Muscle of leg (tissue), 11 donors: ENCODE measurements around the gene CHAF1A. TPM values are rescaled to one million over a fixed set of nuclear protein-coding genes. Genes with fewer than 3 reads are reported as not detected.

Experiments
- DNase-seq: peaks from one replicate; pipeline ENCODE4 v3.0.0; 2013
- H3K27ac ChIP-seq: one replicate; pipeline ENCODE4 v1.5.1; 2013; ENCODE audit warnings: mild to moderate bottlenecking, low read length, control low read depth
- H3K27me3 ChIP-seq: one replicate; pipeline ENCODE4 v1.6.1; 2013; ENCODE audit warnings: low read length; ENCODE audit not compliant: control insufficient read depth, insufficient read depth
- H3K36me3 ChIP-seq: one replicate; pipeline ENCODE4 v1.6.1; 2013; ENCODE audit warnings: low read length; ENCODE audit not compliant: control insufficient read depth, insufficient read depth
- H3K4me1 ChIP-seq: one replicate; pipeline ENCODE4 v1.6.1; 2013; ENCODE audit warnings: low read length; ENCODE audit not compliant: control insufficient read depth, insufficient read depth
- H3K4me3 ChIP-seq: one replicate; pipeline ENCODE4 v1.5.1; 2013; ENCODE audit warnings: low read length, control low read depth
- H3K9me3 ChIP-seq: replicated peaks from 2 replicates; pipeline ENCODE4 v1.6.1; 2013; ENCODE audit warnings: low read depth, low read length; ENCODE audit not compliant: control insufficient read depth
- WGBS: methylation state at CpG from one replicate; pipeline ENCODE4 v1.1.5; 2013; ENCODE audit warnings: missing lambda C conversion rate; ENCODE audit not compliant: insufficient coverage; 5-methylcytosine and 5-hydroxymethylcytosine counted together
- polyA plus RNA-seq, 8 donors: library from polyadenylated mRNA; unstranded; fragments of 120-200 nt; gene quantifications; one replicate each; pipeline versions ENCODE4 v1.2.1 to v1.2.3, GENCODE V29; 2013; ENCODE audit warnings: inconsistent platforms in 1 of 8, low replicate concordance in 1 of 8; ENCODE audit not compliant: insufficient read length in 8 of 8, insufficient read depth in 1 of 8
- total RNA-seq: library from RNA; stranded (reverse); fragments of 120-200 nt; gene quantifications from one replicate; pipeline ENCODE4 v1.2.4, GENCODE V29; 2013

The CHAF1A gene
- total and polyA plus RNA-seq, 9 donors: 7.6 to 19.3 (median 12.2) TPM

DNA sequence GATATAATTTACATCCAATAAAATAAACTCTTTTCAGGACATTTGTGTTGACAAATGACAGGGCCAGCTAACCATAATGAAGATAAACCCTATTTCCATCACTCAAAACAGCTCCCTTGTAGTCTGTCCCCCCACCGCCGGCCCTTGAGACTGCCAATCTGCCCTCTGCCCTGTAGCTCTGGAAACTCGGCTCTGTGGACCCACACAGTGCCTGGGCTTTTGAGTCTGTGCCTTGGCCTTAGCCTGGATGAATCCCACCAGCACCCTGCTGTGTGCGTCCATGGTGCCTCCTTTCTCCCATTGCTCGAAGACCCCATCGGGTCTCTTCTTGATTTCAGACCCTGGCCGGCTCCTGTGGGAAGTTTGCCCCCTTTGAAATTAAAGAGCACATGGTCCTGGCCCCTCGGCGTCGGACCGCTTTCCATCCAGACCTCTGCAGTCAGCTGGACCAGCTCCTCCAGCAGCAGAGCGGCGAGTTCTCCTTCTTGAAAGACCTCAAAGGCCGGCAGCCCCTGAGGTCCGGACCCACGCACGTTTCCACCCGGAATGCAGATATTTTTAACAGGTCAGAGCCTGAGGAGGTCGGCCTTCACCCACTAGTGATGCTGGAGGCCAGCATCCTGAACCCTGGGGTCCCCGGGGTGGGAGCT, 26.0 kb downstream of the CHAF1A start:
- WGBS: 93% methylated on average over 20 of the region's 20 CpGs
- peaks cover 54% of the 10 kb centered on the region for H3K36me3 ChIP-seq
- H3K27ac ChIP-seq: no peak overlapping the region
- DNase-seq: no peak
- H3K4me1 ChIP-seq: peaks cover 24% of the 10 kb centered on the region
- H3K9me3 ChIP-seq: no peaks in the 10 kb centered on the region
- no peak overlapping the region for H3K4me3 ChIP-seq
- H3K27me3 ChIP-seq: no peaks in the 10 kb centered on the region

DNA sequence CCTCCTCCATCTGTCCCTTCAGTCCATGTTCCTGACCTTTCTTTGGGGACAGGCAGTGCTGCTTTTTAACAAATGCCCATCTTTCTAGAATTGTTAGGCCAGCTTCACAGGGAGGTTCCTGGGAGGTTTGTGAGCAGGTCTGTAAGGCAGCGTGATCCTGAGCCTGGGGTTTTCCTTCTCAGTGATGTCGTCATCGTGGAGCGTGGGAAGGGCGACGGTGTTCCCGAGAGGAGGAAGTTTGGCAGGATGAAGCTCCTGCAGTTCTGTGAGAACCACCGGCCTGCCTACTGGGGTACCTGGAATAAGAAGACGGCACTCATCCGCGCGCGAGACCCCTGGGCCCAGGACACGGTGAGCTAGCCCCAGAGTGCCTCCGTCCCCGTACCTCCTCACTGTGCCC, 26.8 kb downstream of the CHAF1A start:
- H3K9me3 ChIP-seq: no peaks in the 10 kb centered on the region

DNA sequence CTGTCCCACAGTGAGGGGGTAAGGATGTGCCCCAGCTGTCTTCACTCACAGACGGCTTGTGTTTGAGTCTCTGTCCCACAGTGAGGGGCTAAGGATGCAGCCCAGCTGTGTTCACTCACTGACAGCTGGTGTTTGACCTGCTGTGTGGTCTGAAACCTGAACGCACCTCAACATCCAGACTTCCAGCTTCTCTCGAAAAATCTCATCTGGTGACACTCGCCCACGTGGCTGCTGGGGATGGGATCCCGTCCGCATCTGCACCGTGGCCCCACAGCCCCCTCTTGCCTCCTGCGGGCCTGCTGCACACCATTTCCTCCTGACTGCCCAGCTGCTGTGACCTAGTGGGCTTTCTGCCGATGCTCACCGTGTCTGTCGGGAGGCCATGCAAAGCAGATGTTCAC, 27.3 kb downstream of the CHAF1A start:
- H3K36me3 ChIP-seq: peaks cover 59% of the 10 kb centered on the region
- H3K27ac ChIP-seq: no peak overlapping the region
- H3K9me3 ChIP-seq: no peaks in the 10 kb centered on the region
- H3K27me3 ChIP-seq: no peaks in the 10 kb centered on the region
- 68% methylated on average over 10 of the region's 12 CpGs for WGBS
- H3K4me1 ChIP-seq: peaks cover 24% of the 10 kb centered on the region
- no peak overlapping the region for H3K4me3 ChIP-seq
- DNase-seq: peak; percentile 62

More for the DNA sequence above, 26.8 kb downstream of the CHAF1A start:
- 84% methylated on average over 13 of the region's 16 CpGs for WGBS
- H3K36me3 ChIP-seq: peaks cover 54% of the 10 kb centered on the region
- no peak overlapping the region for H3K4me3 ChIP-seq
- H3K27me3 ChIP-seq: no peaks in the 10 kb centered on the region
- DNase-seq: peak; percentile 48
- H3K4me1 ChIP-seq: peaks cover 24% of the 10 kb centered on the region
- H3K27ac ChIP-seq: no peak overlapping the region

DNA sequence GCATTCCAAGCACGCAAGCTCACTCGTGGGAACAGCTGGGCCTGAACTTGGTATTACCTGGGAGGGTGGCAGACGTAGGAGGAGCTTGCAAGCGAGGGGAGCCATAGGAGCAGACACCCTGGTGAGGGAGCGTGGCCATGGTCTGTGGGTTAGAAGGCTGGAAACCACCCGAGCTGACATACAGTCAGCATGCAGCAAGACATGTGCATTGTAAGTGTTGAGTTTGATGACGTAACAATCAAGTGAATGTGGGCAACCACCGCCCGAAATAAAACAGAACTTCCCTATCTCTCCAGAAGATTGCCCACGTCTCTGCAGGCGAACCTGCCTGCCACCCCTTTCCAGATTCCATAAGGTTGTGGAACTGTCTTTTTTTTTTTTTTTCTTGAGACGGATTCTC, 28.3 kb downstream of the CHAF1A start:
- peak; percentile 37 for DNase-seq
- Histone ChIP-seq H3K27ac (no peak overlapping the region), H3K36me3 (peaks cover 60% of the 10 kb centered on the region), H3K4me1 (peaks cover 24% of the 10 kb centered on the region), H3K27me3 (no peaks in the 10 kb centered on the region), H3K4me3 (no peak overlapping the region), H3K9me3 (no peaks in the 10 kb centered on the region)
- 89% methylated on average over 11 of the region's 12 CpGs for WGBS

DNA sequence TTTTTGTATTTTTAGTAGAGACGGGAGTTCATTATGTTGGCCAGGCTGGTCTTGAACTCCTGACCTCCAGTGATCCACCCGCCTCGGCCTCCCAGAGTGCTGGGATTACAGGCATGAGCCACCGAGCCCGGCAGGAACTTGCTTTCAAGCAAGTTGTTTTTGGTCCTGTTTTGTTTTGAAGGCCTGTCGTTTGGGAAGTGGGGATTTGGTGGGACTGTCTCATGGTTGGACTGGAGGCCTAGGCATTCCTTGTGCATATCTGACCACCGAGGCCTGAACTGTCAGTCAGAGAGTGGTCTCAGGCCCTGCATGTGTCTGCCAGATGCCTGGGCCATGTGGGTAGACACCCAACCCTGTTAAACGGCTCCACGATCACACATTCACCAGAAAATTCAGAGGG, 28.9 kb downstream of the CHAF1A start:
- no peak for DNase-seq
- peaks cover 63% of the 10 kb centered on the region for H3K36me3 ChIP-seq
- H3K27me3 ChIP-seq: no peaks in the 10 kb centered on the region
- 95% methylated on average over 5 of the region's 9 CpGs for WGBS
- no peaks in the 10 kb centered on the region for H3K9me3 ChIP-seq
- peaks cover 26% of the 10 kb centered on the region for H3K4me1 ChIP-seq
- peak overlapping the region; percentile 69 for H3K27ac ChIP-seq
- H3K4me3 ChIP-seq: no peak overlapping the region

DNA sequence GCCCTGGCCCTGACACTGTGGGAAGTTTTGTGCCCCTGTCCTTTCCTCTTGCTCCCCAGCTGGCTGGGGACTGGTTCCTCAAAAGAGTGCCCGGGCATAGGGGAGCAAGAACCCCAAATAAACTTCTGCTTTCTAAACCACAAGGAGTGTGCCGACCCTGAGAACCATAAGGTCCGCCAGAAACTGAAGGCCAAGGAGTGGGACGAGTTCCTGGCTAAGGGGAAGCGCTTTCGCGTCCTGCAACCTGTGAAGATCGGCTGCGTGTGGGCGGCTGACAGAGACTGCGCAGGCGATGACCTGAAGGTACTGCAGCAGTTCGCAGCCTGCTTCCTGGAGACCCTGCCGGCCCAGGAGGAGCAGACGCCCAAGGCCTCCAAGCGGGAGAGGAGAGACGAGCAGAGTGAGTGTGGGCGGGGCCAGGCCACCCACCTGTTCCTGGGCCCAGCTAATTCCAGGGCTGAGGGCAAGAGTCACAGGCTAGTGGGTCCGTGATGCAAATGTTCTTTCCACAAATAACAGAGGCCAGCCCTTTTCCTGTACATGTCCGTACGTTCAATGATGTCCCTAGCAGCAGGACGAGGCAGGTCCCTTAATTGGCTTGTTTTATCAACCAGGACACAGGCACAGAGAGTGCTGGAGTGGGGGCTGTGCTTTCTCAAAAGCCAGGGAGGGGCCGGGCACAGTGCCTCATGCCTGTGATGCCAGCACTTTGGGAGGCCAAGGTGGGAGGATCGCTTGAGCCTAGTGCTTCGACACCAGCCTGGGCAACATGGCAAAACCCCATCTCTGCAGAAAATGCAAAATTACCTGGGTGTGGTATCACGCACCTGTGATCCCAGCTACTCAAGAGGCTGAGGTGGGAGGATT, 29.6 kb downstream of the CHAF1A start:
- Histone ChIP-seq H3K4me3 (no peak overlapping the region), H3K4me1 (peaks cover 31% of the 10 kb centered on the region), H3K27ac (peak overlapping the region; percentile 69), H3K36me3 (peaks cover 70% of the 10 kb centered on the region), H3K27me3 (no peaks in the 10 kb centered on the region), H3K9me3 (no peaks in the 10 kb centered on the region)
- WGBS: 78% methylated on average over 24 of the region's 26 CpGs
- peak; percentile 48 for DNase-seq

DNA sequence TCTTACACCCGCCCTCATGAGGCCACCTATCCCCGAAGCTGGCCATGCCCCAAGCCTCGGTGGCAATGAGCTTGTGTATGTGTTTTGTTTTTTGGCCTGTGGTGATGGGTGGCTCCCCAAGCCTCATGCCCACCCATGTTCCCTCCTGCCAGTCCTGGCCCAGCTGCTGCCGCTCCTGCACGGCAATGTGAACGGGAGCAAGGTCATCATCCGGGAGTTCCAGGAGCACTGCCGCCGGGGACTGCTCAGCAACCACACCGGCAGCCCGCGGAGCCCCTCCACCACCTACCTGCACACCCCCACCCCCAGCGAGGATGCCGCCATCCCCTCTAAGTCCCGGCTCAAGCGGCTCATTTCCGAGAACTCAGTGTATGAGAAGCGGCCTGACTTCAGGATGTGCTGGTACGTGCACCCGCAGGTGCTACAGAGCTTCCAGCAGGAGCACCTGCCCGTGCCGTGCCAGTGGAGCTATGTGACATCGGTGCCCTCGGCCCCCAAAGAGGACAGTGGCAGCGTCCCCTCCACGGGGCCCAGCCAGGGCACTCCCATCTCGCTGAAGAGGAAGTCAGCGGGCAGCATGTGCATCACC, 30.6 kb downstream of the CHAF1A start:
- Histone ChIP-seq H3K36me3 (peaks cover 72% of the 10 kb centered on the region), H3K4me1 (peaks cover 31% of the 10 kb centered on the region), H3K9me3 (no peaks in the 10 kb centered on the region), H3K4me3 (no peak overlapping the region), H3K27me3 (no peaks in the 10 kb centered on the region), H3K27ac (no peak overlapping the region)
- 98% methylated on average over 23 of the region's 28 CpGs for WGBS
- DNase-seq: no peak

DNA sequence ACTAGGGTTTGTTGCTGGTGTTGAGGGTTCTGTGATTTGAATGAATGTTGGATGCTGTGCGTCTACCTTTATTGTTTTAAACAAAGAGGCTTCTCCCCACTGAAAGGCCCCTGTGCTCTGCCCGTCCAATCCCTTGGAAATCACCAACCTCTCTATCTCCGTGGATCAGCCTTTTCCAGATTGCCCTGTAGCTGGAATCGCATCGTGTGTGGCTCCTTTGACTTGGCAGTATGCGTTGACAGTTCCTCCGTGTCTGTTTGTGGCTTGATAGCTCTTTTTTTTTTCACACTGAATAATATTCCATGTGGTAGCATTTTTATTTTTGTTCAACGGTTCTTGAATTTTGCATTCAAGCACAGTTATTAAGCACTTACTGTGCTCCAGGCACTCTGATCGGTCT, 32.0 kb downstream of the CHAF1A start:
- Histone ChIP-seq H3K9me3 (no peaks in the 10 kb centered on the region), H3K27ac (no peak overlapping the region), H3K4me3 (no peak overlapping the region), H3K36me3 (peaks cover 61% of the 10 kb centered on the region), H3K27me3 (no peaks in the 10 kb centered on the region), H3K4me1 (peaks cover 30% of the 10 kb centered on the region)
- DNase-seq: no peak
- 100% methylated on average over 2 of the region's 9 CpGs for WGBS

DNA sequence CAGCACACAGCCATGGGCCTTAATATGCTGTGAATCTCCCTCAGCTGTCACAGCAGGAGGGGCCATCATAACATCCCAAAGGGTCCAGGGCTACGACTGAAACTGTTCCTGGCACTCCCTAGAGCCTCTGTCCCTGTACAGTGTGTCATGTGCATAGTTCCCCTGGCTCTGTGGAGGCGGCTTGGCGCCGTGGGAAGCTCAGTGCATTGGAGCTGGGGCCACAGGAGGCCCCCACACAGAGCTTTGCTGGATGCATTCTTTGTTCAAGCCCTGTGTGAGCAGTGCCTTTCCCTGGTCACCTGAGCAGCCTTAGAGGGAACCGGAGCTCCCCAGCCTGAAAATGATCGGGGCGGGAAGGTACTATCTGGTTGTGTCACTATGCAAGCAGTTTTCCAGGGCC, 33.8 kb downstream of the CHAF1A start:
- H3K4me3 ChIP-seq: no peak overlapping the region
- no peak overlapping the region for H3K27ac ChIP-seq
- H3K9me3 ChIP-seq: no peaks in the 10 kb centered on the region
- H3K36me3 ChIP-seq: peaks cover 48% of the 10 kb centered on the region
- no peaks in the 10 kb centered on the region for H3K27me3 ChIP-seq
- peaks cover 22% of the 10 kb centered on the region for H3K4me1 ChIP-seq
- no peak for DNase-seq
- WGBS: 81% methylated on average over 7 of the region's 7 CpGs

DNA sequence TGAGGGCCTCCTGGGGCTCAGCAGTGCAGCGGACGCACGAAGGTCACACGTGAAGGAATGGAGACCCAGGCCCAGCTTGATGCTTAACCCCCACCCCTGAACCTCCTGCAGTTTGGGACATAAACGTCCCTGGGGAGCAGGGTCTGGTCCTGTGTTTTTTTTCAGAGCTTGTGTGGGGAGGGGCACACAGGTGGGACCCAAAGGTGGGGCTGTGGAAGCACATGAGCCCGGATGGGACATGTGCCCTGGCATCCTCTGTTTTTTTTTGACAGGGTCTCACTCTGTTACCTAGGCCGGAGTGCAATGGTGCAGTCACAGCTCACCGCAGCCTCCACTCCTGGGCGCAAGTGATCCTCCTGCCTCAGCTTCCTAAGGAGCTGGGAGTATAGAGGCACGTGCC, 34.7 kb downstream of the CHAF1A start:
- 98% methylated on average over 8 of the region's 10 CpGs for WGBS
- Histone ChIP-seq H3K27me3 (no peaks in the 10 kb centered on the region), H3K4me3 (no peak overlapping the region), H3K36me3 (peaks cover 41% of the 10 kb centered on the region), H3K27ac (no peak overlapping the region), H3K9me3 (no peaks in the 10 kb centered on the region), H3K4me1 (peaks cover 13% of the 10 kb centered on the region)
- no peak for DNase-seq
